Chondrocyte (in vitro differentiated cells): ENCODE results near the gene DMC1. TPM values are rescaled to one million over a fixed set of nuclear protein-coding genes. Genes with fewer than 3 reads are reported as not detected.
"Not testable (repeated sequence)": the region's sequence is repeated elsewhere in the genome, so short reads cannot be mapped to it uniquely, and the experiment has no call there.

Experiments used
- DNase-seq: peaks from one replicate; pipeline ENCODE4 v3.0.0; 2021; ENCODE audit warnings: mixed read lengths, low spot score
- H3K27ac Mint-ChIP-seq: one replicate; pipeline ENCODE4 v1.8.0; 2021; ENCODE audit warnings: mild to moderate bottlenecking, moderate library complexity, mixed read lengths; ENCODE audit not compliant: unreplicated experiment
- H3K27me3 Mint-ChIP-seq: 2 replicates; pipeline ENCODE4 v1.8.0; 2021; ENCODE audit warnings: low read depth, mixed read lengths
- H3K36me3 Mint-ChIP-seq: 2 replicates; pipeline ENCODE4 v1.8.0; 2021; ENCODE audit warnings: low read depth, mixed read lengths
- H3K4me1 Mint-ChIP-seq: 2 replicates; pipeline ENCODE4 v1.8.0; 2021; ENCODE audit warnings: low read depth, mild to moderate bottlenecking, mixed read lengths
- H3K4me3 Mint-ChIP-seq: one replicate; pipeline ENCODE4 v1.8.0; 2021; ENCODE audit warnings: mild to moderate bottlenecking, moderate library complexity, mixed read lengths; ENCODE audit not compliant: unreplicated experiment
- H3K9me3 Mint-ChIP-seq: 2 replicates; pipeline ENCODE4 v1.8.0; 2021; ENCODE audit warnings: low read depth, mixed read lengths
- CTCF ChIP-seq: fragments of 200-600 bp; sonication (generic); IDR thresholded peaks from 2 replicates; pipeline ENCODE4 v1.5.0; 2021; ENCODE audit warnings: antibody characterized with exemption, mild to moderate bottlenecking, moderate library complexity
- long read RNA-seq: library from polyadenylated mRNA; stranded (forward); transcript quantifications from one replicate; pipeline ENCODE4 v2.0.0, GENCODE V29; 2021
- total RNA-seq: library from RNA; stranded (reverse); gene quantifications from 3 replicates; pipeline ENCODE4 v1.2.1, GENCODE V29; 2021

Gene DMC1
- 0.51 to 1.2 TPM (median 0.82 TPM) in 3 replicates for total RNA-seq
- long read RNA-seq: 0 reads

GRCh38 chr22:38569972-38570778, at the start of gene DMC1:
Gene DMC1, minus strand, starts transcription at chr22:38570183. Its CDS starts 1,927 bp downstream, at chr22:38568256.
- no peaks in the 10 kb centered on the region for H3K27me3 Mint-ChIP-seq
- H3K36me3 Mint-ChIP-seq: no peaks in the 10 kb centered on the region
- TF ChIP-seq CTCF: no peak
- peak; percentile 92 for DNase-seq
- no peaks in the 10 kb centered on the region for H3K9me3 Mint-ChIP-seq
- peak within 1 kb of the TSS; percentile 79 for H3K27ac Mint-ChIP-seq
- peak within 1 kb of the TSS; percentile 84 for H3K4me3 Mint-ChIP-seq
- H3K4me1 Mint-ChIP-seq: peaks cover 50% of the 10 kb centered on the region

- no peak for TF ChIP-seq CTCF
- Mint-ChIP-seq H3K27me3 (no peaks in the 10 kb centered on the region), H3K27ac (no peak overlapping the region), H3K36me3 (peaks cover 27% of the 10 kb centered on the region), H3K4me1 (peaks cover 5% of the 10 kb centered on the region), H3K4me3 (no peak overlapping the region), H3K9me3 (peaks cover 12% of the 10 kb centered on the region)
- no peak for DNase-seq
Observed at GRCh38 chr22:38618682-38619081, 48.7 kb upstream of the DMC1 start.

- H3K4me3 Mint-ChIP-seq: no peak overlapping the region
Observed at GRCh38 chr22:38618258-38618657, 48.3 kb upstream of the DMC1 start.

GRCh38 chr22:38615064-38615405, 45.1 kb upstream of the DMC1 start:
- not testable (repeated sequence) for H3K4me1 Mint-ChIP-seq, DNase-seq, H3K27ac Mint-ChIP-seq, H3K27me3 Mint-ChIP-seq, H3K4me3 Mint-ChIP-seq
- Mint-ChIP-seq H3K9me3 (peaks cover 12% of the 10 kb centered on the region), H3K36me3 (peaks cover 28% of the 10 kb centered on the region)

More at GRCh38 chr22:38618258-38618657, 48.3 kb upstream of the DMC1 start:
- no peak for TF ChIP-seq CTCF
- no peak for DNase-seq
- Mint-ChIP-seq H3K27me3 (no peaks in the 10 kb centered on the region), H3K36me3 (peaks cover 27% of the 10 kb centered on the region), H3K27ac (no peak overlapping the region), H3K4me1 (peaks cover 5% of the 10 kb centered on the region), H3K9me3 (peaks cover 12% of the 10 kb centered on the region)

GRCh38 chr22:38614332-38615063, 44.5 kb upstream of the DMC1 start:
- Mint-ChIP-seq H3K4me1 (peaks cover 5% of the 10 kb centered on the region), H3K27ac (no peak overlapping the region), H3K4me3 (no peak overlapping the region), H3K36me3 (peaks cover 27% of the 10 kb centered on the region), H3K27me3 (no peaks in the 10 kb centered on the region), H3K9me3 (peaks cover 12% of the 10 kb centered on the region)
- DNase-seq: no peak
- TF ChIP-seq CTCF: no peak
